Effector memory CD8-positive, alpha-beta T cell (primary cell): ENCODE results near the gene C22orf23.

Experiments used
- ATAC-seq: fragments of 150-1000 bp; cut with Tn5 transposase; replicated peaks from 2 replicates; pipeline ENCODE4 v1.10.0; 2021; ENCODE audit warnings: mild to moderate bottlenecking, moderate library complexity
- DNase-seq, 3 experiments: peaks; one replicate each; pipeline ENCODE4 v3.0.0; 2021
- H3K27ac Mint-ChIP-seq, 2 donors: one replicate each; pipeline ENCODE4 v1.8.0; 2022; ENCODE audit warnings: mild to moderate bottlenecking in 2 of 2, mixed read lengths in 2 of 2, moderate library complexity in 2 of 2
- H3K27me3 Mint-ChIP-seq, 2 donors: one replicate each; pipeline ENCODE4 v1.8.0; 2022; ENCODE audit warnings: mixed read lengths in 2 of 2
- H3K36me3 Mint-ChIP-seq: one replicate; pipeline ENCODE4 v1.8.0; 2022; ENCODE audit warnings: mild to moderate bottlenecking, moderate library complexity, mixed read lengths; ENCODE audit not compliant: insufficient read depth
- H3K4me1 Mint-ChIP-seq, 2 donors: one replicate each; pipeline ENCODE4 v1.8.0; 2022; ENCODE audit warnings: low read depth in 2 of 2, mixed read lengths in 2 of 2
- H3K4me3 Mint-ChIP-seq, 2 donors: one replicate each; pipeline ENCODE4 v1.8.0; 2022; ENCODE audit warnings: mild to moderate bottlenecking in 2 of 2, mixed read lengths in 2 of 2, moderate library complexity in 2 of 2
- H3K9me3 Mint-ChIP-seq, 2 donors: one replicate each; pipeline ENCODE4 v1.8.0; 2022; ENCODE audit warnings: mixed read lengths in 2 of 2

Gene C22orf23

DNA sequence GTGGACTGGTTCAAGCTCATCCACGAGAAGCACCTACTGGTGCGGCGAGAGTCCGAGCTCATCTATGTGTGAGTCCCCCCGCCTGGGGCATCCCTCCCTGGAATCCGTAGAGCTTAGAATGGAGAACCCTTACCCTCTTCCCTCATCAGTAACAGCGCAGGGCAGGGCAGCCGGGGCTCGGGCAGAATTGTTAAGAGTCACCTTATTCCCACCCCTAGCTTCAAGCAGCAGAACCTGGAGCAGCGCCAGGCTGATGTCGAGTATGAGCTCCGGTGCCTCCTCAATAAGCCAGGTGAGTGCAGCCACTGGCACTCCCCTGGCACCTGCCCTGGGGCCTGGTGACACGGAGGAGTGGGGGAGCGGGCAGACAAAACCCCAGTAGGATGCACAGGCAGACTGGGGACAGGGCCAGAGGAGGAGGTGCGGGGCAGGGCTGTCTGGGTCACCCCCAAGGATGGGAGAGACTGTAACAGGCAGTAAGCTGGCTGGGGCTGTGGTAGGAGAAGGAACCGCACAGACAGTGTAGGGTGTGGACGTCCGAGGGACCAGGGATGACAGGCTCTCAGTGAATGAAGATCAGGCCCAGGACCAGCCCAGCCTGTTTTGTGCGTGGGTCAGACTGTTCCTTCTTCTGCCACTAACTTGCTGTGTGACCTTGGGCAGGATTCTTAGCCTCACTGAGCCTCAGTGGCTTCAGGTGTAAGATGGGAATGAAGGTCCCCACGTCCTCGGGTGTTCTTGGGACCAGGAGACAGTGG lies 20.4 kb downstream of the C22orf23 start:
- Mint-ChIP-seq H3K4me3 (no peak overlapping the region), H3K36me3 (peaks cover 19% of the 10 kb centered on the region), H3K27ac (peak overlapping the region in 1 of 2 donors; percentile 88), H3K4me1 (peaks cover 18 to 20% of the 10 kb centered on the region in 2 donors), H3K9me3 (no peaks in the 10 kb centered on the region), H3K27me3 (no peaks in the 10 kb centered on the region)
- ATAC-seq (no peak), DNase-seq (no peak)

DNA sequence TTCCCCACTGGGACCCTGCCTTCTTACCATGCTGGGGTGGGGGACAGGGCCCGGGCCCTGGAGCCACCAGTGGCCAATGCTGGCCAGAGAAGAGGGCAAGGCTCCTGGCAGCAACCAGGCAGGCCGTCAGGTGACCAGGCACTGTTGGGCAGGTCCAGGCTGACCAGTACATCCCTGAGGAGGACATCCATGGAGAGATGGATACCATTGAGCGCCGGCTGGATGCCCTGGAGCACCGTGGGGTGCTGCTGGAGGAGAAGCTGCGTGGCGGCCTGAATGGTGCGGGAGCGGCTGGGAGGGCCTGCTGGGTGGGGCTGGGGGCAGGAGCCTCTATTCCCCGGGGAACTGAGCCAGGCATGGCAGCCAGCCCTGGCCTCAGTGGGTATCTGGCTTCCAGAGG lies 21.0 kb downstream of the C22orf23 start:
- Mint-ChIP-seq H3K27me3 (no peaks in the 10 kb centered on the region), H3K27ac (no peak overlapping the region)

DNA sequence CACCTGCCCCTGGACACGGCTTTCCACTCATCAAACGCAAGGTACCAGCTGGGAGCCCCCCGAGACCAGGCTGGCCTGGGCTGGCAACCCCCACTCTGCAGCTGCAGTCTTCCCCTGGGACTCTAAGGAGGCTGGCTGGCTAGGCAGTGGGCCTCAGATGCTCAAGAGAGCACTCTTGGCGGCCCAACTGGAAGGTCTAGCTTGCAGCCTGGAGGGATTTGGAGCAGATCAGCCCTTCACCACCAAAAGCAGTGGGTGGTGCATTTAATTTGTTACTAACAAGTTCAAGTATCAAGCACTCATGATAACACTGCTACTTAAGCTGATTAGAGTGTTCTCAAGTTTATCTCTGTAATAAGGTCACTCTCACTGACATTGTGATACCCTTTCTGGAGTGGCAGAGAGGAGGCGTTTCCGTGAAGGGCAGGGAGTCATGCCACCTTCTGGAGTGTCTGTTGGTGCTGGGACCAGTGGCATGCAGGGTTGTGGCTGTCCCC lies 21.5 kb downstream of the C22orf23 start:
- Mint-ChIP-seq H3K4me3 (no peak overlapping the region), H3K9me3 (no peaks in the 10 kb centered on the region), H3K27me3 (no peaks in the 10 kb centered on the region), H3K27ac (no peak overlapping the region), H3K36me3 (peaks cover 21% of the 10 kb centered on the region), H3K4me1 (peaks cover 18 to 20% of the 10 kb centered on the region in 2 donors)
- no peak for DNase-seq
- ATAC-seq, result no peak

More for the DNA sequence above, 21.0 kb downstream of the C22orf23 start:
- ATAC-seq, result no peak
- Mint-ChIP-seq H3K9me3 (no peaks in the 10 kb centered on the region), H3K4me3 (no peak overlapping the region), H3K4me1 (peaks cover 18 to 20% of the 10 kb centered on the region in 2 donors), H3K36me3 (peaks cover 20% of the 10 kb centered on the region)
- no peak for DNase-seq

DNA sequence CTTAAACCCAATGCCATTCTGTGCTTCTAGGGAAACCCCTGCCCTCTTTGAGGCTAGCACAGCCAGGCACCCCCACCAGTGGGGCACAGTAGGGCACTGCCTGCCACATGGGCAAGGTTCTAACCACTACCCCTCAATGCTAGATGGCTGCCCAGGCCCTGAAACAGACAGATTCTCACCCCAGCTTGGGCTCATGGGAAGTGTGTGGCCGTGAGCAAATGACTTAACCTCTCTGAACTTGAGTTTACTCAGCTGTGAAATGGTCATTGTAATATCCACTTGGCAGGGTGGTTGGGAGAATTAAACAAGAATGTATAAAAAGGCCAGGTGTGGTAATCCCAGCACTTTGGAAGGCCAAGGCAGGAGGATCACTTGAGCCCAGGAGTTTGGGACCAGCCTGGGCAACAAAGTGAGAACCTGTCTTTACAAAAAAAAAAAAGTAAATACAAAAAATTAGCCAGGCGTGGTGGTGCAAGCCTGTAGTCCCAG lies 22.4 kb downstream of the C22orf23 start:
- peaks cover 18% of the 10 kb centered on the region for H3K36me3 Mint-ChIP-seq
- no peaks in the 10 kb centered on the region for H3K9me3 Mint-ChIP-seq
- H3K4me3 Mint-ChIP-seq, result no peak overlapping the region
- no peaks in the 10 kb centered on the region for H3K27me3 Mint-ChIP-seq
- H3K27ac Mint-ChIP-seq, result peak overlapping the region in 1 of 2 donors; percentile 53
- H3K4me1 Mint-ChIP-seq, result peaks cover 18 to 20% of the 10 kb centered on the region in 2 donors
- no peak for DNase-seq
- no peak for ATAC-seq

DNA sequence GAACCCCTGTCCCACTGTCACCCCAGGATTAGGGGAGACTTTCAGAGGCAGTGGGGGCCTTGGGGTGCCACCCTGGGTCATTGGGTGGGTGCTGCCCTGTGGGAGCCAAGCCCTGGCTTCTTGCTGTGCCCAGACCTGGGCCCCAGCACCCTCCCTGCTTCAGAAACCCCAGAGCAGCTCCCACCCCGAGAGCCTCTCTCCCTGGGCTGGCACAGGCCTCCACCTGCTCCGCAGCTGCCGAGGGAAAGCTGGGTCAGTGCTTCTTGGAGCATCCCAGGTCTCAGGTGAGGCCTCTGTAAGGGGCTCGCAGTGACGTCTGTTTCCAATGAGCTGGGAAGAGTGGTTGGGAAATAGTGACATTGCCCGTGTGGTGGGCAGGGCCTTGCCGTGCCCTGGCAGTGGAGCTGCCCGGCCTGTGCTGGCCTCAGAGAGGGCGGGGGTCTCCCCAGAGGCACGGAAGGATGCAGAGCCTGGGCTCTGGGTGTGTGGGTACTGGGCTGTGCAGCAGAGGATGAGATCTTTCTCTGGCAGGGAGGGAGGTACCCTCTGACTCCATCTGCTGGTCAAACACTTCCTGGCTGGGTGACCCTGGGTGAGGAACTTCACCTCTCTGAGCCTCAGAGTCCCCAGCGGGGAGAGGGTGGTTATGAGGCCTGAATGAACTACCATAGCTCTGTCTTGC lies 23.0 kb downstream of the C22orf23 start:
- Mint-ChIP-seq H3K36me3 (peaks cover 18% of the 10 kb centered on the region), H3K4me3 (no peak overlapping the region), H3K27me3 (no peaks in the 10 kb centered on the region), H3K9me3 (no peaks in the 10 kb centered on the region), H3K4me1 (peaks cover 18 to 20% of the 10 kb centered on the region in 2 donors), H3K27ac (peak overlapping the region; percentile 44 to 53)
- DNase-seq (no peak), ATAC-seq (no peak)

DNA sequence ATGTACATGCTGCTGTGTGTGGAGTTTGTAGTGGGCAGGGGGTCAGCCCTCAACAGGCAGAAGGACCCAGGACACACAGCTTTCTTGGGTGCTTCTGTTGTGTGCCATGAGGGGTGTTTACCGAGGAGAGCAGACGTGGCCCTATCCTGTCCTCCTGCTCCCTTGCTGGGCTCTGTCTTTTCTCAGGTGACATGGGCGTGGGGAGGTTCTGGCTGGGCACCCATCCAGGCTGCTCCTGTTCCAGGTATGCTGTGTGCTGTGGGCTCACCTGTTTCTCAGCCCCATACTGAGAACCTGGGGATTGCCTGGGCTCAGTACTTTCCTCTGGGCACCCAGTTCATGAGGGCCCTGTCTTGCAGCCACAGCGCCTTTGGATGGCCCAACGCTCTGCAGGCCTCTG lies 24.0 kb downstream of the C22orf23 start:
- peaks cover 18% of the 10 kb centered on the region for H3K36me3 Mint-ChIP-seq
- H3K27me3 Mint-ChIP-seq, result no peaks in the 10 kb centered on the region
- ATAC-seq, result no peak
- no peaks in the 10 kb centered on the region for H3K9me3 Mint-ChIP-seq
- no peak overlapping the region for H3K4me3 Mint-ChIP-seq
- DNase-seq, result no peak
- peaks cover 18 to 20% of the 10 kb centered on the region in 2 donors for H3K4me1 Mint-ChIP-seq
- H3K27ac Mint-ChIP-seq, result peak overlapping the region; percentile 79

DNA sequence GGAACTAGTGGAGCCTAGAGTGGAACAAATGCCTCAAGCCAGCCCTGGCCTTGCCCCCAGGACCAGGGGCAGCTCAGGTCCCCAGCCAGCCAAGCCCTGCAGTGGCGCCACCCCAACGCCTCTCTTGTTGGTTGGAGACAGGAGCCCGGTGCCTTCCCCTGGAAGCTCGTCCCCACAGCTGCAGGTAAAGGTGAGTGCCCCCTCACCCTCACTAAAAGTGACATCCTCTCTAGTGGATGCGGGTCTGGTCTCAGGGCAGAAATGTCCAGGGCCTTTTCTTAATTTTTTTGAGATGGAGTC lies 25.8 kb downstream of the C22orf23 start:
- ATAC-seq, result no peak
- H3K4me3 Mint-ChIP-seq, result no peak overlapping the region
- no peak overlapping the region for H3K27ac Mint-ChIP-seq
- H3K27me3 Mint-ChIP-seq, result no peaks in the 10 kb centered on the region
- H3K36me3 Mint-ChIP-seq, result peaks cover 20% of the 10 kb centered on the region
- no peak for DNase-seq
- H3K9me3 Mint-ChIP-seq, result no peaks in the 10 kb centered on the region
- peaks cover 6 to 12% of the 10 kb centered on the region in 2 donors for H3K4me1 Mint-ChIP-seq

DNA sequence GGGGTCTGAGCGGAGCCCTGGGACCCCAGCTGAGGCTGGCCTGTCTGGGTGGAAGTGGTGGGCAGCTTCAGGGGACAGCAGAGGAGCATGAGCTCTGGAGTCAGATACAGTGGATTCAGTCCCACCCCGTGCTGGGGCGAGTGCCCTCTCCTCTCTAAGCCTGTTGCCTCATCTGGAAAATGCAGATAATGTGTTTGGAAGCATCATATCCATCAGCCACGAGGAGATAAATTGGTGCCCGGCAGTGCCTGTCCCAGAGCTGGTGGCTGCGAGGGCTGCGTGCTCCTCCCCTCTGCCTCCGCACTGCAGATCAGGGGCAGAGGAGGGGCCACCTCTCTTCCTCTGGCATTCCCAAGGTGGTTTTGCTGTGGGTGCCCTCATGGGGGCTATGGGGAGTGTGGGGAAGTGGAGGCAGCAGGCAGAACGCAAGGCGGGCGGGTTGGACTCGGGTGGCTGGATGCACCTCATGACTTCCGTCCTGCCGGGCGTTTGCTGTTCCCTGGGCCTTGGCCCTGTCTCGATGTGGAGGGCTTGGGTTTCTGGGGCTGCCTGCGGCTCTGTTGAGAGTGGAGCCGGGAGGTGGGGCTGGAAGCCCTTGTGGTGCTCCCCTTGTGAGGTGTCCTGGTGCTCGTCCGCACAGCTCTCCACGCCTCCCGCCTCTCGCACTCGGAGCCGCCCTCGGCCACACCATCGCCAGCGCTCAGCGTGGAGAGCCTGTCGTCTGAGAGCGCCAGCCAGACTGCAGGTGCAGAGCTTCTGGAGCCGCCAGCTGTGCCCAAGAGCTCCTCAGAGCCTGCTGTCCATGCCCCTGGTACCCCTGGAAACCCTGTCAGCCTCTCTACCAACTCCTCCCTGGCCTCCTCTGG lies 26.4 kb downstream of the C22orf23 start:
- H3K36me3 Mint-ChIP-seq, result peaks cover 20% of the 10 kb centered on the region
- DNase-seq (no peak), ATAC-seq (no peak)
- H3K4me1 Mint-ChIP-seq, result peaks cover 6 to 12% of the 10 kb centered on the region in 2 donors
- no peak overlapping the region for H3K27ac Mint-ChIP-seq
- no peak overlapping the region for H3K4me3 Mint-ChIP-seq
- H3K9me3 Mint-ChIP-seq, result no peaks in the 10 kb centered on the region
- no peaks in the 10 kb centered on the region for H3K27me3 Mint-ChIP-seq

DNA sequence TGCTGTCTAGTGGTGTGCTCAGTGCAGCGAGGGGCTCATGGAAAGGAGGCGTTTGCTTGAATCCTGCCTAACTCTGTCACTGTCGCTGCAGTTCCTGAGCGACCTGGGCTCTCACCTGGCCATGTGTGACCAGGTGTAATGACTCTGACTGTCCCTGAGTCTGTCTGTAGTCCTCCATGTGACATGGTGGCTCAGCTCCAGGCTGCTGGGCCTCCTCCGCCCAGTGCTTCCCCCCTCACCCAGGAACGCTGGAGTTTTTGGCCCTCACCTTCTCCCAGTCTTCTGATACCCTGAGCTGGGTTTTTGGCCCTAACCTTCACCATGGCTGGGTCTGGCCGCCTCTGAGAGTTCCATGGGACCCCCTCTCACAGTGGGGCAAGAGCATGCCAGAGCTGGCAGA lies 27.0 kb downstream of the C22orf23 start:
- Mint-ChIP-seq H3K27me3 (no peaks in the 10 kb centered on the region), H3K36me3 (peaks cover 20% of the 10 kb centered on the region), H3K4me1 (peaks cover 6 to 12% of the 10 kb centered on the region in 2 donors), H3K27ac (no peak overlapping the region), H3K9me3 (no peaks in the 10 kb centered on the region), H3K4me3 (no peak overlapping the region)
- ATAC-seq (no peak), DNase-seq (no peak)

DNA sequence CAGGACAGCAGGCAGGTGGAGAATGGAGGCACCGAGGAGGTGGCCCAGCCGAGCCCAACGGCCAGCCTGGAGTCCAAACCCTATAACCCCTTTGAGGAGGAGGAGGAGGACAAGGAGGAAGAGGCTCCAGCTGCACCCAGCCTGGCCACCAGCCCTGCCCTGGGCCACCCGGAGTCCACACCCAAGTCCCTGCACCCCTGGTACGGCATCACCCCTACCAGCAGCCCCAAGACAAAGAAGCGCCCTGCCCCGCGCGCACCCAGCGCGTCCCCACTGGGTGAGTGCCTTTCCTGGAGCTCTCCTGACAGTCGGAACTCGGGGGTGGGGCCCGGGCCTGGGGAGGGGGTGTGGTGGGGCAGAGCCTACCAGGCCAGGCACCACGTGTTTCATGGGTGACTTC lies 27.6 kb downstream of the C22orf23 start:
- Mint-ChIP-seq H3K27ac (no peak overlapping the region), H3K27me3 (no peaks in the 10 kb centered on the region)
- no peak for ATAC-seq

DNA sequence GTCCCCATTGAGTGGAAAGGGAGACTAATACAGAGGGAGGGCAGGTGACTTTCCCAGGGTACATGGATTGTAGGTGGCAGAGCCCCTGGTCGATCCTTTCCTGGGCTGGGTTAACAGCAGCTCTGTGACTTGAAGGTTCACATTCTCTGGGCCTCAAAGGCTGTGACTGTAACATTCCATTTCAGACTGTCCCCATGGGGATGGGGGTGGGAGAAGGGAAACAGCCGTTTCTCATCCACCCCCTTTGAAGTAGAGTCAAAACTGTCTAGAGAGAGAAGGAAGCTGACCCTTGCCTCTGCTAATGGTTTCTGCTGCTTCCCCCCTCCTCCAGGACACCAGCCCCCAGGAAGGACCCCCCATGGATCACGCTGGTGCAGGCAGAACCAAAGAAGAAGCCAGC lies 28.1 kb downstream of the C22orf23 start:
- DNase-seq (no peak), ATAC-seq (no peak)
- H3K4me3 Mint-ChIP-seq, result no peak overlapping the region
- no peaks in the 10 kb centered on the region for H3K9me3 Mint-ChIP-seq
- H3K4me1 Mint-ChIP-seq, result peaks cover 4 to 9% of the 10 kb centered on the region in 2 donors
- H3K27ac Mint-ChIP-seq, result peak overlapping the region in 1 of 2 donors; percentile 22
- no peaks in the 10 kb centered on the region for H3K27me3 Mint-ChIP-seq
- H3K36me3 Mint-ChIP-seq, result peaks cover 27% of the 10 kb centered on the region

More for the DNA sequence above, 27.6 kb downstream of the C22orf23 start:
- DNase-seq, result no peak
- no peaks in the 10 kb centered on the region for H3K9me3 Mint-ChIP-seq
- peaks cover 6 to 12% of the 10 kb centered on the region in 2 donors for H3K4me1 Mint-ChIP-seq
- H3K36me3 Mint-ChIP-seq, result peaks cover 26% of the 10 kb centered on the region
- no peak overlapping the region for H3K4me3 Mint-ChIP-seq

DNA sequence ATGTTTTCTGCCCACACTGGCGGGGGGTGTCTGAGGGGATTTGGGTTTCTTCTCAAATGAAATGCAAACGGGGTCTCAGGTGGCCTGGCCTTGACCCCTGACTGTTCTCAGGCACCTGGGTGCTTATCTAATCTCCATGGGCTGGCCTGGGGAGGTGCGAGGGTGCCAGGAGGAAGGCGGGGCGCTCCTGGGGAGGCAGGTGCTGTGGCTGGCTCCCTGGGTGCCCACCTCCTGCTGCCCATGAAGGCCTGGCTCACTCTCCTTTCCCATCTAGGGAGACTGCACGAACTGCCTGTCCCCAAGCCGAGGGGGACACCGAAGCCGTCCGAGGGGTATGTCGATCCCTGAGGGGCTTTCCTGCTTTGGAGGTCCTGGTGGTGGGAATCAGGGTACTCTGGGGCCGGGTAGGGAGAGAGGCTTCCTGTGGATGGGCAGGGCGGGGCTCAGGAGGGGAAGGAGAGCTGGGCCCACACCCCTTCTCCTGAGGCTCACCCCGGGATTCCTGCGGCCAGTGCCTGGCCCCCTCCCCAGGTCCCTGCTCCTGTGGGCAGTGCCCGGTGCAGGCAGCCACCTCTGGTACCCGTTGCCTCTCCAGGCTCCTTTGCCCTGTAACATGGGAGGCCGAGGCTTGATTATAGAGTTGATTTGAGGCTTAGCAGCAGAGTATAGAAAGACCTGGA lies 28.9 kb downstream of the C22orf23 start:
- ATAC-seq, result no peak
- Mint-ChIP-seq H3K4me3 (no peak overlapping the region), H3K27ac (peak overlapping the region in 1 of 2 donors; percentile 22), H3K27me3 (no peaks in the 10 kb centered on the region), H3K36me3 (peaks cover 35% of the 10 kb centered on the region), H3K4me1 (peaks cover 4 to 7% of the 10 kb centered on the region in 2 donors), H3K9me3 (no peaks in the 10 kb centered on the region)
- no peak for DNase-seq

DNA sequence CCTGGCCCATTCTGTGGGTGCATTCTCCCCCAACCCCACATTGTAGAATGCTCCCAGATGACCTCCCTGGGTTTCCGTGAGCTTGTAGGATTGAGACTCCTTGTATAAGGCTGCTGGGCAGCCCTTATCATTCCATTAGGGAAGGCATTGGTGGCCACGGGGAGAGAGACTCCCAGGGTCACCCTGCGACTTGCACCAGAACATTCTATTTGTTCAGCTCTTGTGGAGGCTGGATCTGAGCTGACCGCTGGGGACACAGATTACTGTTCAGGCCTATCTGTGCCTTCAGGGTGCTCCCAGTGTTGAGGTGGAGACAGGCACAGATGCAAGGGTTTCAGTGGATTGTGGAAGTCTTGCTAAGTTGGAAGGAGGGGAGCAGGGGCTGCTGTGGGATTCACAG lies 29.5 kb downstream of the C22orf23 start:
- H3K9me3 Mint-ChIP-seq, result no peaks in the 10 kb centered on the region
- DNase-seq (no peak), ATAC-seq (no peak)
- no peak overlapping the region for H3K4me3 Mint-ChIP-seq
- H3K27ac Mint-ChIP-seq, result no peak overlapping the region
- no peaks in the 10 kb centered on the region for H3K27me3 Mint-ChIP-seq
- H3K36me3 Mint-ChIP-seq, result peaks cover 38% of the 10 kb centered on the region
- H3K4me1 Mint-ChIP-seq, result peaks cover under 1 to 5% of the 10 kb centered on the region in 2 donors
